Small intestine (tissue), 7 donors: ENCODE measurements around the gene ENTPD5. TPM values are rescaled to one million over a fixed set of nuclear protein-coding genes. Genes with fewer than 3 reads are reported as not detected.
"Not testable (repeated sequence)": the region's sequence is repeated elsewhere in the genome, so short reads cannot be mapped to it uniquely, and the experiment has no call there.

Experiments
- DNase-seq, 2 donors: peaks; one replicate each; pipeline versions ENCODE4 v3.0.0 to v3.0.0-alpha.2; 2013
- FAIRE-seq: peaks from 2 replicates; lab custom pipeline; 2012; peaks lifted over from hg19 to GRCh38; lab: Jason Lieb, UNC
- H3K27ac ChIP-seq, 3 donors: one replicate each; pipeline ENCODE4 v1.5.1; 2013; ENCODE audit warnings: low read length in 2 of 3, mild to moderate bottlenecking in 2 of 3, control low read depth in 1 of 3, inconsistent platforms in 1 of 3, low read depth in 1 of 3, moderate library complexity in 1 of 3
- H3K27me3 ChIP-seq, 3 donors: one replicate each; pipeline ENCODE4 v1.6.1; 2013; ENCODE audit warnings: low read length in 3 of 3, inconsistent platforms in 1 of 3; ENCODE audit not compliant: control insufficient read depth in 3 of 3, insufficient read depth in 3 of 3
- H3K36me3 ChIP-seq, 3 donors: one replicate each; pipeline ENCODE4 v1.6.1; 2013; ENCODE audit warnings: low read length in 3 of 3, inconsistent platforms in 1 of 3, low read depth in 1 of 3, mild to moderate bottlenecking in 1 of 3, moderate library complexity in 1 of 3; ENCODE audit not compliant: control insufficient read depth in 3 of 3, insufficient read depth in 2 of 3
- H3K4me1 ChIP-seq, 3 donors: one replicate each; pipeline ENCODE4 v1.6.1; 2013; ENCODE audit warnings: low read length in 2 of 3, inconsistent platforms in 1 of 3, low read depth in 1 of 3, mild to moderate bottlenecking in 1 of 3, moderate library complexity in 1 of 3; ENCODE audit not compliant: control insufficient read depth in 3 of 3, insufficient read depth in 2 of 3
- H3K4me3 ChIP-seq, 3 donors: one replicate each; pipeline ENCODE4 v1.5.1; 2013; ENCODE audit warnings: low read length in 3 of 3, control low read depth in 1 of 3, inconsistent platforms in 1 of 3, low read depth in 1 of 3, mild to moderate bottlenecking in 1 of 3, moderate library complexity in 1 of 3
- H3K9me3 ChIP-seq, 2 donors: one replicate each; pipeline ENCODE4 v1.6.1; 2013; ENCODE audit warnings: low read depth in 1 of 2, low read length in 1 of 2; ENCODE audit not compliant: control insufficient read depth in 2 of 2, insufficient read depth in 1 of 2
- WGBS, 3 donors: extraction: QIAGEN DNeasy Blood & Tissue Kit; methylation state at CpG; one replicate each; pipeline ENCODE4 v1.1.7; 2013; 5-methylcytosine and 5-hydroxymethylcytosine counted together
- polyA plus RNA-seq, 4 donors: library from polyadenylated mRNA; stranded (reverse) in 3 of 4; unstranded in 1 of 4; fragments of 200-250 nt in 3 of 4; fragments of 120-200 nt in 1 of 4; gene quantifications; one replicate each; pipeline versions ENCODE4 v1.2.1 to v1.2.3, GENCODE V29; 2013
- donor health status: healthy with polysubstance abuse.
- donor health status: control.
- donor health status: control.
- donor health status: Bipolar disorder and iron deficiency.
- donor health status: healthy.

Gene ENTPD5
- polyA plus RNA-seq, 4 donors: 17.4 to 85.8 (median 31.1) TPM

- WGBS, 3 donors: 14 to 63% (median 25%) methylated on average over 1 of the region's 1 CpG
- Histone ChIP-seq H3K4me3 (no peak overlapping the region), H3K4me1 (peaks cover 6 to 47% (median 7%) of the 10 kb centered on the region in 3 donors), H3K36me3 (peaks cover 0 to 20% (median 0%) of the 10 kb centered on the region in 3 donors), H3K9me3 (no peaks in the 10 kb centered on the region), H3K27me3 (no peaks in the 10 kb centered on the region), H3K27ac (peak overlapping the region; percentile 88 to 92 (median 92))
- DNase-seq (peak; percentile 80 to 89), FAIRE-seq (peak; percentile 15)
Observed at GRCh38 chr14:73997108-73997943, 21.8 kb downstream of the ENTPD5 start.

- H3K27ac ChIP-seq: peak overlapping the region; percentile 82 to 92 (median 92)
- H3K27me3 ChIP-seq: no peaks in the 10 kb centered on the region
- H3K4me3 ChIP-seq: no peak overlapping the region
- FAIRE-seq (no peak), DNase-seq (no peak)
- peaks cover 0 to 19% (median 0%) of the 10 kb centered on the region in 3 donors for H3K36me3 ChIP-seq
- H3K4me1 ChIP-seq: peaks cover 6 to 47% (median 7%) of the 10 kb centered on the region in 3 donors
- 15 to 47% (median 45%) methylated on average over 2 of the region's 2 CpGs for WGBS, 3 donors
- no peaks in the 10 kb centered on the region for H3K9me3 ChIP-seq
Observed at GRCh38 chr14:73996731-73997107, 22.4 kb downstream of the ENTPD5 start.

- WGBS, 3 donors: 17 to 69% (median 48%) methylated on average over 8 of the region's 8 CpGs
- FAIRE-seq (no peak), DNase-seq (peak; percentile 90 to 94)
- Histone ChIP-seq H3K27ac (peak overlapping the region; percentile 63 to 92 (median 73)), H3K36me3 (peaks cover 0 to 22% (median 0%) of the 10 kb centered on the region in 3 donors), H3K4me1 (peaks cover 7 to 52% (median 9%) of the 10 kb centered on the region in 3 donors), H3K4me3 (peak overlapping the region in 2 of 3 donors; percentile 46 to 49), H3K27me3 (no peaks in the 10 kb centered on the region), H3K9me3 (no peaks in the 10 kb centered on the region)
Observed at GRCh38 chr14:73995977-73996378, 23.1 kb downstream of the ENTPD5 start.

GRCh38 chr14:73994926-73995325 lies 24.2 kb downstream of the ENTPD5 start:
- H3K9me3 ChIP-seq, H3K27me3 ChIP-seq, FAIRE-seq, DNase-seq: not testable (repeated sequence)
- H3K4me1 ChIP-seq: peaks cover 7 to 53% (median 11%) of the 10 kb centered on the region in 3 donors
- peaks cover 0 to 24% (median 0%) of the 10 kb centered on the region in 3 donors for H3K36me3 ChIP-seq
- H3K27ac ChIP-seq: peak overlapping the region in 2 of 3 donors; percentile 50 to 92
- H3K4me3 ChIP-seq: peak overlapping the region in 2 of 3 donors; percentile 46 to 49
- WGBS, 3 donors: 66 to 84% (median 75%) methylated on average over 7 of the region's 7 CpGs

GRCh38 chr14:73991092-73991491 lies 28.0 kb downstream of the ENTPD5 start:
- FAIRE-seq (no peak), DNase-seq (peak in 1 of 2 donors; percentile 54)
- Histone ChIP-seq H3K4me1 (peaks cover 2 to 19% (median 5%) of the 10 kb centered on the region in 3 donors), H3K27ac (peak overlapping the region in 1 of 3 donors; percentile 32), H3K36me3 (peaks cover 3 to 32% (median 7%) of the 10 kb centered on the region in 3 donors), H3K27me3 (no peaks in the 10 kb centered on the region), H3K4me3 (no peak overlapping the region), H3K9me3 (no peaks in the 10 kb centered on the region)
- WGBS, 3 donors: 16 to 44% (median 41%) methylated on average over 4 of the region's 4 CpGs

GRCh38 chr14:73988656-73989055 lies 30.4 kb downstream of the ENTPD5 start:
- Histone ChIP-seq H3K27ac (peak overlapping the region in 1 of 3 donors; percentile 55), H3K4me1 (peaks cover 2 to 14% (median 5%) of the 10 kb centered on the region in 3 donors), H3K36me3 (peaks cover 5 to 41% (median 7%) of the 10 kb centered on the region in 3 donors)
- not testable (repeated sequence) for H3K27me3 ChIP-seq, H3K4me3 ChIP-seq, H3K9me3 ChIP-seq, FAIRE-seq
- 33 to 68% (median 58%) methylated on average over 5 to 7 of the region's 7 CpGs for WGBS, 3 donors
- DNase-seq: peak in 1 of 2 donors; percentile 24

- peaks cover 5 to 45% (median 7%) of the 10 kb centered on the region in 3 donors for H3K36me3 ChIP-seq
- H3K27me3 ChIP-seq: no peaks in the 10 kb centered on the region
- FAIRE-seq (no peak), DNase-seq (no peak)
- peak overlapping the region in 1 of 3 donors; percentile 55 for H3K27ac ChIP-seq
- no peak overlapping the region for H3K4me3 ChIP-seq
- H3K9me3 ChIP-seq: no peaks in the 10 kb centered on the region
- 55 to 73% (median 69%) methylated on average over 3 of the region's 3 CpGs for WGBS, 3 donors
- peaks cover 2 to 10% (median 5%) of the 10 kb centered on the region in 3 donors for H3K4me1 ChIP-seq
Observed at GRCh38 chr14:73988065-73988464, 31.0 kb downstream of the ENTPD5 start.

GRCh38 chr14:73977896-73978295 lies 41.2 kb downstream of the ENTPD5 start:
- peaks cover 0 to 63% (median 9%) of the 10 kb centered on the region in 3 donors for H3K36me3 ChIP-seq
- no peaks in the 10 kb centered on the region for H3K9me3 ChIP-seq
- FAIRE-seq: no peak

More at GRCh38 chr14:73977896-73978295, 41.2 kb downstream of the ENTPD5 start:
- peaks cover 2 to 9% (median 2%) of the 10 kb centered on the region in 3 donors for H3K4me1 ChIP-seq
- peak; percentile 44 to 59 for DNase-seq
- peak overlapping the region in 2 of 3 donors; percentile 18 to 58 for H3K27ac ChIP-seq
- H3K27me3 ChIP-seq: no peaks in the 10 kb centered on the region
- 32 to 43% (median 41%) methylated on average over 4 of the region's 4 CpGs for WGBS, 3 donors
- H3K4me3 ChIP-seq: no peak overlapping the region
